Measurements from ENCODE around the gene CFAP77.

GRCh38 chr9:132464547-132464946 is 54.5 kb downstream of the CFAP77 start:
- TF ChIP-seq, protein P1, sequence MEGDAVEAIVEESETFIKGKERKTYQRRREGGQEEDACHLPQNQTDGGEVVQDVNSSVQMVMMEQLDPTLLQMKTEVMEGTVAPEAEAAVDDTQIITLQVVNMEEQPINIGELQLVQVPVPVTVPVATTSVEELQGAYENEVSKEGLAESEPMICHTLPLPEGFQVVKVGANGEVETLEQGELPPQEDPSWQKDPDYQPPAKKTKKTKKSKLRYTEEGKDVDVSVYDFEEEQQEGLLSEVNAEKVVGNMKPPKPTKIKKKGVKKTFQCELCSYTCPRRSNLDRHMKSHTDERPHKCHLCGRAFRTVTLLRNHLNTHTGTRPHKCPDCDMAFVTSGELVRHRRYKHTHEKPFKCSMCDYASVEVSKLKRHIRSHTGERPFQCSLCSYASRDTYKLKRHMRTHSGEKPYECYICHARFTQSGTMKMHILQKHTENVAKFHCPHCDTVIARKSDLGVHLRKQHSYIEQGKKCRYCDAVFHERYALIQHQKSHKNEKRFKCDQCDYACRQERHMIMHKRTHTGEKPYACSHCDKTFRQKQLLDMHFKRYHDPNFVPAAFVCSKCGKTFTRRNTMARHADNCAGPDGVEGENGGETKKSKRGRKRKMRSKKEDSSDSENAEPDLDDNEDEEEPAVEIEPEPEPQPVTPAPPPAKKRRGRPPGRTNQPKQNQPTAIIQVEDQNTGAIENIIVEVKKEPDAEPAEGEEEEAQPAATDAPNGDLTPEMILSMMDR (IDR thresholded peaks at IDR 0.05): no peak
- TF ChIP-seq POLR2A (IDR thresholded peaks at IDR 0.05): no peak
